GM08714 (cell line): ENCODE data around the gene BPIFB4.

ENCODE experiments used
- H3K4me3 ChIP-seq: fragments of 200-500 bp; sonication (Bioruptor generic); 2 replicates; pipeline ENCODE4 v1.5.1; 2014; ENCODE audit warnings: mild to moderate bottlenecking, low read length, inconsistent platforms
- ZNF274 ChIP-seq: IDR thresholded peaks from 2 replicates; pipeline ENCODE4 v1.6.1; 2012; ENCODE audit warnings: mild to moderate bottlenecking, low read depth, low read length

The BPIFB4 gene

DNA sequence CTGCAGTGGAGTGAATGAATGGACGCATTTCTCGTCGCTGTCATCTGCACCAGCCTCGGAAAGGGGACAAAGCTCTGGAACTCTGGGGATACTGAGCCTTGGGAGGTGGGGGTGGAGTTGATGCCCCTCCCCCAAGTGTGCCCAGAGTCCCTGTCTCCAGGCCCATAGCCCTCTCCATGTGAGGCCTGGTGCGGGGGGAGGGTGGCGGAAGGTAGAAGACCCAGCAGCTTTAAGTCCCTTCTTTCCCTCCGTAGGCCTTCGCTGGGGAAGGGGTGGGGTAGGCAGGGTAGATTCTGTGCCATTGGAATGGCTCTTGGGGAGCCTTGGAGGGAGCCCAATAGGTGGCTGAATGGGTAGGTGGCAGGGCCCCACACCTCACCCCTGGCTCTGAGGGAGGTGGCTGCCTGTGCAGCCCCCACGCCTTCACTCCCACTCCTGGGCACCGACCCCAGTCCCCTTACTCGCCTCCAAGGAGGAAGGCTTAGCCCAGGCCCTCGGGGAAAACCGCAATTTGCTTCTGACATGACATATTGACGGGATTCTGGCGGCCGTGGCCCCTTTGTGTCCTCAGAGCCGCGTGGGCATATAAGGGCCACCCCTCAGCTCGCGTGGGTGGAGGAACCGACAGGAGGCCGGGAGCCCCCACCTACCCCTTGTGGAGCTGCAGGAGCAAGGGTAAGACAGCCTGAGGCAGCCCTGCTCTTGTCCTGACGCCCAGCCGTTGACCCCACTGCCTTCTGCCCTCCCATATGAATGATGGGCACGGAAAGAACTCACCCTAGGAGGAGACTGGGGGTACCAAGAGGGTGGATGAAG, 25.9 kb upstream of the BPIFB4 start, which contains the start of gene BPIFB3:
BPIFB3 (plus strand) TSS at position 613 of the 816 bp plus-strand sequence. CDS start 1,533 bp downstream, outside the sequence.
- TF ChIP-seq ZNF274, result no peak
- no peak within 1 kb of the TSS for H3K4me3 ChIP-seq

DNA sequence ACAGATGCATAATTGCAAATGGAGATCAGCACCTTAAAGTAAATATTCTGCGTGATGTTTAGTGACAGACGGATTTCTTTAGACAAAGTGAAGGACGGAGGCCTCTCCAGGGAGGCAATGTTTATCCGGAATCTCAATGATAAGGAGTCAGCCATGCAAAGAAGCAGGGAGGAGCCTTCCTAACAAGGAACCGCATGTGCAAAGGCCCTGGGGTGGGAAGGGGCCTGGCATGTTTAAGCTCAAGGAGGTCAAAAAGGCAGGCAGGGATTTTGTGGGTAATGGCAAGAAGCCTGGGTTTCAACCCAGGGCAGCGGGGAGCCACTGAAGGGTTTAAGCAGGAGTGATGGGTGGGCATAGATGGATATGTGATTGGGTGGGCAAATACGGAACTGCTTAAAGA, 25.1 kb upstream of the BPIFB4 start:
- TF ChIP-seq ZNF274, result no peak
- no peak overlapping the region for H3K4me3 ChIP-seq

DNA sequence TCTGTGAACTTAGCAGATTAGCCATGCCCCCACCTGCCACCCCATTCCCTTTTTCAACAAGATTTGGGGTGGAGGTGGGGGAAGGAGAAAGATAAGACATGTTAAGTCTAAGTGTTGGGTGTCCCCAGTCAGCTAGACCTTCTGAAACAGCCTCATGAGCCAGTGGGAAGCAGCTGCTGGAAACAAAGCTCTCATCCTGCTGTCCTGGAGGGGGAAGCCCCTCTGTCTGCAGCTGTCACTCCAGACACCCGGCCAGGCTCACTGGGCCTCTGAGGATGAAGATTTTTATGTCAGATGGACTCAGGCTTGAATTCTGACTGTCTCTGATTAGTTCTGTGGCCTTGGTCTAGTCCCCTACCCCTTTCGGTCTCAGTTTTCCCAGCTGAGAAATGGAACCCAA, 24.7 kb upstream of the BPIFB4 start:
- no peak overlapping the region for H3K4me3 ChIP-seq

DNA sequence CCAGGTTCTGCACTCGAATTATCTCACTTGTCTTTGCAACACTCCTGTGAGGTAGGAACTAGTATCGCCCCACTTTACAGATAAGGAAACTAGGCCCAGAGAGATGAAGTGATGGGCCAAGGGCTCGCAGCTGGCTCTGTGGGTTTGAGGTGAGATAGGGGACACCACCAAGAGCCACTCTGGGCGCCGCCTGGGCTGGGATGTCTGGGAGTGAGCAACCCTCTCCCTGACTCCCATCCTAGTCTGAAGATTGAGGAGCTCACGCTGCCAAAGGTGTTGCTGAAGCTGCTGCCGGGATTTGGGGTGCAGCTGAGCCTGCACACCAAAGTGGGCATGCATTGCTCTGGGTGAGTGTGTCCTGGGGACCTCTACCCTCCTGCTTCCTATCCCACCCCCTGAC, 20.3 kb upstream of the BPIFB4 start:
- TF ChIP-seq ZNF274, result no peak
- no peak overlapping the region for H3K4me3 ChIP-seq

More for the DNA sequence above, 24.7 kb upstream of the BPIFB4 start:
- TF ChIP-seq ZNF274, result no peak

DNA sequence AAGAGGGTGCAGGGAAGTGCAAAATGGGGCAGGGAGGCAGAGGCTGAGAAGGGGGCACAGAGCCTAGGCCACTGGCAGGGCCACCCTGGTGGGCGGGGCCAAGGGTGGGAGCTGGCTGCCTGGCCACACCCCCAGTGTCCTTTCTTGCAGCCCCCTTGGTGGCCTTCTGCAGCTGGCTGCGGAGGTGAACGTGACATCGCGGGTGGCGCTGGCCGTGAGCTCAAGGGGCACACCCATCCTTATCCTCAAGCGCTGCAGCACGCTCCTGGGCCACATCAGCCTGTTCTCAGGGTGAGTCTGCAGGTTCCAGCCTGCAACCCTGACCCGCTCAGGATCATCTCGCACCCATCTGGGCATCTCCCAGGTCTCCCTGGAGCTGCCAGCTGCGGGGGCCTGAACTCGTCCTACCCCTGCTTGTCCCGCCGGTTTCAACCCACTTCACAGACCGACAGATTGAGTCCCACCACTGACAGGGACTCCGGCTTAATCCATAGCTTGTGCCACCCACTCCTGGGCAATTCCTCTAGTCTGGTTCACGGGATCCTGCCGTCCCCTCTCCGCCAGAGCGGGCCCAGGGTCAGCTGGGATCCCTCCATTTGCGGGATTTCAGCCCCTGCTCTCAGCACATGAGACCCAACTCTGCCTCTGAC, 19.6 kb upstream of the BPIFB4 start:
- TF ChIP-seq ZNF274, result no peak
- no peak overlapping the region for H3K4me3 ChIP-seq

DNA sequence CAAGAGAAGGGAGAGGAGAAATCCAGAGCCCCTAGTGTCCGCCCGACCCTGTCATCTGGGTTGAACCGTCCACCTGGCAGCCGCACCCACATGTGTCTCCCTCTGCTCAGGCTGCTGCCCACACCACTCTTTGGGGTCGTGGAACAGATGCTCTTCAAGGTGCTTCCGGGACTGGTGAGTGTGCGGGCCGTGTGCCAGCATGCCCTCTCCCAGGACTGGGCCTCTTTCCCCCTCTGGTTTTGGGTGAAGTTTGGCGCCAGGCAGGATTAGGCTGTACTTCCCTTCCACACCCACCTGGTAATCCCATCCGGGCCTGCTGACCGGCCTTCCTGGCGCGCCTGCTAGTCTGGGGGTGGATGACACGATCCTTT, 17.8 kb upstream of the BPIFB4 start:
- H3K4me3 ChIP-seq, result no peak overlapping the region
- TF ChIP-seq ZNF274, result no peak

DNA sequence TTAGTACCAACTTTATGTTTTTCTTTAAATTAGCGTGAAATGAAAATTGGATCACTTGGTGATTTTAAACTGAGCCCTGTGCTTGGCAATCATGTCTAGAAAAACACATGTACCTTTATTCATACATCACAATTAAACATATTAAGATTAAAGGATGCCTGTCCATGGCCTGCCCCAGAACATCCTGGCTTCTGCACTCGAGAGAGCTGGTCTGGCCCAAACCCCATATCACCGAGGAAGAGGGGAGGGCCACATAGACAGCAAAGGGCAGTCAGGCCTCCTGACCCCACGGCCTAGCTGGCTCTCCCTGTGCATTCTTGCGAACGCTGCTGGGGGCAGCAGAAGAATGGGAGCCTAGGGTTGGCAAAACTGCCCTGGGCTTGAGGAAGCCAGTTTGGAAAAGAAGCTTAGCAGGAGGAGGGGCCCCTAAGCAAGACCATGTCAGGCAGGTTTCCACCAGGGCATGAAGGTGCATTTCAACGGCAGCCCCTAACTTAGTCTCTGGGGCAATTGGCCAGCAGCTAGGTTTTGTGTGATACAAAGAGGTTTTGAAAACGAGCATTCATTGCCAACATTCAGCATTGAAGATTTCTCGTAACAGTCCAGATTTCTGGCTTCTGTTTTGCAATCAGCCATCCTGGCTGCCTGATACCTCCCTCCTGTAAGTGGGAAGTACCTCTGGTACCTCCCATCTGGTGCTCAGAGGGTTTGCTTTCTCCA, 17.2 kb upstream of the BPIFB4 start:
- no peak for TF ChIP-seq ZNF274
- H3K4me3 ChIP-seq, result no peak overlapping the region

DNA sequence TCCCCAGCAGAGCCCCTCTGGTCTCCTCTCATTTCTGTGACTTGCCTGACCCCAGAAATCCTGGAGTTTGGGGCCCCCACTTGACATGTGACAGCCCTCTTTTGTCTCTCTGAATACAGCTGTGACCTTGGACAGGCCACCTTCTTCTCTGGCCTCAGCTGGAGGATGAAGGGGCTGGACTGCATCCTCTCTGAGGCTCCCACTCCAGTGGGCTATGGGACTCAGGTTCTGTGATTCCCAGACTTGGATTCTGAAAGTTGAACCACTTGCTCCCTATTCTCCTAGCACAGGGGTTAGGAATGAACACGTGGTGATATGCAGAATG, 16.7 kb upstream of the BPIFB4 start:
- no peak overlapping the region for H3K4me3 ChIP-seq
- TF ChIP-seq ZNF274, result no peak

DNA sequence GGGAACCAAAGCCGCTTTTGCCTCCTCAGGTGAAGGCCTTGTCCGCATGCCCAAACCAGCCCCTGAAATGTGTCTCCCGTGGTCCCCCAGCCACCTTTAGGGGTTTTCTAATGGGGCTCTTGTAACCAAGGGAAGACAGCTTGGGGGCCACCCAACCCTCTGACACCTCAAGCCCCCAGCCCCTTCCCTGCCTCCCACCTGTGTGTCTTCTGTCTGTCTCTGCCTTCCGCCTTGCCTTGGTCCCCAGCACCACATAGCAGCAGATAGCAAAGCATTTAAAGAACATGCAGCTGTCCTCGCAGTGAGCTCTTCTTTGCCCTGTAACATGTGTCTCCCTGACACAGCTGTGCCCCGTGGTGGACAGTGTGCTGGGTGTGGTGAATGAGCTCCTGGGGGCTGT, 16.2 kb upstream of the BPIFB4 start:
- no peak for TF ChIP-seq ZNF274
- no peak overlapping the region for H3K4me3 ChIP-seq

DNA sequence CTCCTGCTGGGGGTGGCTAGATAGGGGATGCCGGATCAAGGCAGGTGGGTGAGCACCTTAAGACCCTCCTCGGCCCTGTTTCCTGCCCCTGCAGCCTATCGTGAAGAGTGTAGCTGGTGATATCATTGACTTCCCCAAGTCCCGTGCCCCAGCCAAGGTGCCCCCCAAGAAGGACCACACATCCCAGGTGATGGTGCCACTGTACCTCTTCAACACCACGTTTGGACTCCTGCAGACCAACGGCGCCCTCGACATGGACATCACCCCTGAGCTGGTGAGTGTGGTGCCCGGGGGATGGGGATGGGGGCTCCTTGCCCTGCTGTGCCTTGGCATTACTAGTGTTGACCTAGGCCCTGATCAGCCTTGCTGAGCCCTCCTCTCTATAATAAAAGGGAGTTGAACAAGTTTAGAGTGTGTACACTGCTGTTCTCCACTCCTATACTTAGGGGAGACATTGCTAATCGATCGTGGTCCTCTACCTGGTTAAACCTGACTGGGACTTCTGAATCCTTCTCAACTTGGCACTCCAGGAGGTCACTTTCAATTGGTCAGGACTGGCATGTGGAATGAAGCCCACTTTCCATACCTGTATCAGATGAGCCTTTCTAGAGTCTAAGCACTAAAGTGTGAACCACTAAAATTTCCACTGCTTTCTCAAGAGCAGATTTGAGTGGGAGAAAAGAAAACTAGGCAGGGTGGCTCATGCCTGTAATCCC, 14.7 kb upstream of the BPIFB4 start:
- no peak for TF ChIP-seq ZNF274
- H3K4me3 ChIP-seq, result no peak overlapping the region

DNA sequence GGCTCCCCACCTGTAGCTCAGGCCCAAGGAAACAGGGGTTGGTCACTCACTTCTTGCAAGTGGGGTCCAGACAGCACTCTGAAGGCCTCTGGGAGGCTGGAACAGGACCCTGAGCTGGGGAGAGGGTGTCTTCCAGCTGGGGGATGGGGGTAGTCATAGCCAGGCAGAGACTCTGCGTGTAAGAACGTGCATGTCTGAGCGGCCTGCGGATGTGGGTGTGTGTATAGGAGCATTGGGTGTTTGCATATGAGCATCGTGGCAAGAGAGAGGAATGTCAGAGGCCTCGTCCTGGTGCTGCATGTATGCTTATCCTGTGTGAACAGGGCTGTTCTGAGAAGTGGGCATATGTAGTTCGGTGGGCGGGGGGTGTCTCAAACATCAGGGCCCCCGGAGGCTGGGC, 13.7 kb upstream of the BPIFB4 start:
- no peak overlapping the region for H3K4me3 ChIP-seq
- no peak for TF ChIP-seq ZNF274

DNA sequence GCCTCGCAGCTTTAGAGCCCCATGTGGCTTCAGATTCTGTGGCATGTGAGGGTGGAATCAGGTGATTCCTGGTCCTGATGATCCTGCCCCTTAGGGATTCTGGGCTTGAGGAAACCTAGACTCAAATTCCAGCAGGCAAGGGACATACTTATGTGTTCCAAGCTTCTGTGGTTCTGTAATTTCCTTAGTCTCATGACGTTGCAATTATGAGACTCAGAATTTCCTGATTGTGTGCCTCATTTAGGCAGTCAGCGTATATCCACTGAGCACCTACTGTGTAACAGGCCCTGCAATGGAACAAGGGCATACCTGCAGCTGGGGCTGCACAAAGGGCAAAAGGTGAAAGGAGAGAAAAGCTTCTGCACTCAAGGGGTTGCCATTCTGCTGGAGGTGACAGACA, 11.6 kb upstream of the BPIFB4 start:
- no peak overlapping the region for H3K4me3 ChIP-seq
- no peak for TF ChIP-seq ZNF274

DNA sequence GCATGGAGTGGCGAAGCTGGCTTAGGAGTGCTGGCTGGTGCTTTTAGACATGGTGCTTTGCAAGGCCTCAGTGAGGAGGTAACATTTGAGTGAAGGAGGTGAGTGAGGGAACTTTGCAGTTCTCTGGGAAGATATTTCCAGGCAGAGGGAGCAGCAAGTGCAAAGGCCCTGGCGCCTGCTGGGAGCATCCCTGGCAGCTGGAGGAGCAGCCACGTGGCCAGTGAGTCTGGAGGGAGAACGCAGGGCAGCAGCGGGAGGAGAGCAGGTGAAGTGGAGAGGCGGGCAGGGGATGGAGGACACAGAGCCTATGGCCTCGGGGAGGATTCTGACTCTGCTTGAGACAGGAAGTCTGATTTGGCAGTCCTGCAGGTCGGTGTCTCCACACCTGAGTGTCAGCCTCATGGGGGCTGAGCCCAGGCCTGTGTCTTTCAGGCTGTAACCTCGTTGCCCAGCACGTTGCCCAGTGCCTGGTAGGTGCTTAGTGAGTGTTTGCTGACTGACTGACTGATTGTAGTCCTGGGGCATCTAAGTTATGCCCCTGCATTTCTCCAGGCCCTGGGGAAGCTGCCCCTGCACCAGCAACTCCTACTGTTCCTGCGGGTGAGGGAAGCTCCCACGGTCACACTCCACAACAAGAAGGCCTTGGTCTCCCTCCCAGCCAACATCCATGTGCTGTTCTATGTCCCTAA, 11.0 kb upstream of the BPIFB4 start:
- no peak for TF ChIP-seq ZNF274
- H3K4me3 ChIP-seq, result no peak overlapping the region

DNA sequence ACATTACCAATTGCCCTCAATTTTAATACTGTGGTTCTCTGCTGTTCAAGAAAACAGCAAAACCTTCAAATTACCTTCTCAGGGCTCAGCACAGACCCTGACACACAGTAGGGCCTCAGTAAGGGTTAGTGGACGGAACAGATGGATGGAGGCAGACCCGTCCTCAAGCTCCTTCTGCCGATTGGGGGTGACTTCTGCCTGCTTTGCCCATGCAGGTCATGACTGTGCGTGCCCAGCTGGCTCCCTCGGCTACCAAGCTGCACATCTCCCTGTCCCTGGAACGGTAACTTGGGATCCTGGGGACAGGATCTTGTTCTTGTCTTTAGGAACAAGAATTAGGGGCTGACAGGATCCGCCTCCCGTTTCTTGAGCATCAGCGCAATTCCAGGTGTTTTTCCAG, 9.8 kb upstream of the BPIFB4 start:
- no peak for TF ChIP-seq ZNF274
- no peak overlapping the region for H3K4me3 ChIP-seq
